ENCODE data around the gene SLC49A3.
"Not testable (repeated sequence)": the region's sequence is repeated elsewhere in the genome, so short reads cannot be mapped to it uniquely, and the experiment has no call there.

Gene SLC49A3

GRCh38 chr4:656436-657337 lies 32.3 kb downstream of the SLC49A3 start:
- no peak for FAIRE-seq
- no peak for DNase-seq (ENCODE audit: insufficient read length, low spot score)

- no peak for DNase-seq (ENCODE audit: insufficient read length, low spot score)
- FAIRE-seq, result no peak
Measured at GRCh38 chr4:655464-656151, 33.3 kb downstream of the SLC49A3 start.

- DNase-seq (ENCODE audit: insufficient read length, low spot score) (no peak), FAIRE-seq (no peak)
Measured at GRCh38 chr4:654871-655463, 34.0 kb downstream of the SLC49A3 start.

GRCh38 chr4:654503-654845 lies 34.5 kb downstream of the SLC49A3 start:
- no peak for FAIRE-seq
- DNase-seq (ENCODE audit: insufficient read length, low spot score), result no peak

GRCh38 chr4:653831-654502 lies 35.0 kb downstream of the SLC49A3 start:
- no peak for DNase-seq (ENCODE audit: insufficient read length, low spot score)
- no peak for FAIRE-seq

- no peak for FAIRE-seq
- no peak for DNase-seq (ENCODE audit: insufficient read length, low spot score)
Measured at GRCh38 chr4:653080-653821, 35.7 kb downstream of the SLC49A3 start.

- DNase-seq (ENCODE audit: insufficient read length, low spot score) (no peak), FAIRE-seq (no peak)
Measured at GRCh38 chr4:651884-652642, 36.9 kb downstream of the SLC49A3 start.

GRCh38 chr4:650951-651883 lies 37.7 kb downstream of the SLC49A3 start:
- DNase-seq (ENCODE audit: insufficient read length, low spot score) (no peak), FAIRE-seq (no peak)

- FAIRE-seq (no peak), DNase-seq (ENCODE audit: insufficient read length, low spot score) (no peak)
Measured at GRCh38 chr4:650461-650860, 38.5 kb downstream of the SLC49A3 start.

- FAIRE-seq, result no peak
Measured at GRCh38 chr4:649751-650310, 39.1 kb downstream of the SLC49A3 start.

GRCh38 chr4:649293-649625 lies 39.7 kb downstream of the SLC49A3 start:
- no peak for FAIRE-seq
- DNase-seq (ENCODE audit: insufficient read length, low spot score), result no peak

More at GRCh38 chr4:649751-650310, 39.1 kb downstream of the SLC49A3 start:
- DNase-seq (ENCODE audit: insufficient read length, low spot score), result no peak

- DNase-seq (ENCODE audit: insufficient read length, low spot score), result no peak
- no peak for FAIRE-seq
Measured at GRCh38 chr4:648579-649292, 40.2 kb downstream of the SLC49A3 start.

GRCh38 chr4:647481-647880 lies 41.5 kb downstream of the SLC49A3 start:
- FAIRE-seq (no peak), DNase-seq (ENCODE audit: insufficient read length, low spot score) (no peak)

GRCh38 chr4:646460-646859 lies 42.5 kb downstream of the SLC49A3 start:
- DNase-seq (ENCODE audit: insufficient read length, low spot score) (no peak), FAIRE-seq (no peak)

- not testable (repeated sequence) for DNase-seq (ENCODE audit: insufficient read length, low spot score); FAIRE-seq
Measured at GRCh38 chr4:642366-642765, 46.6 kb downstream of the SLC49A3 start.

- DNase-seq (ENCODE audit: insufficient read length, low spot score) (no peak), FAIRE-seq (no peak)
Measured at GRCh38 chr4:637536-638280, 51.2 kb downstream of the SLC49A3 start.

GRCh38 chr4:636628-637159 lies 52.3 kb downstream of the SLC49A3 start:
- FAIRE-seq, result no peak

More at GRCh38 chr4:636628-637159, 52.3 kb downstream of the SLC49A3 start:
- DNase-seq (ENCODE audit: insufficient read length, low spot score), result no peak

Measured in GM19239 (cell line).